Esophagus squamous epithelium (tissue), 4 donors: ENCODE data around the gene HERC2.

Source experiments
- POLR2A ChIP-seq, 4 donors: fragments of 450-650 bp; IDR thresholded peaks; one replicate each; pipeline ENCODE4 v1.6.1; 2017; ENCODE audit warnings: antibody characterized with exemption in 4 of 4, mild to moderate bottlenecking in 4 of 4, moderate library complexity in 3 of 4
- TF ChIP-seq, protein P1 (sequence below), 6 experiments: fragments of 450-650 bp in 4 of 6; fragments of 200-600 bp in 2 of 6; sonication (generic) in 2 of 6; IDR thresholded peaks; one replicate each; pipeline ENCODE4 v1.5.1; 2016 to 2019; ENCODE audit warnings: antibody characterized with exemption in 6 of 6, mild to moderate bottlenecking in 4 of 6, moderate library complexity in 4 of 6

DNA sequence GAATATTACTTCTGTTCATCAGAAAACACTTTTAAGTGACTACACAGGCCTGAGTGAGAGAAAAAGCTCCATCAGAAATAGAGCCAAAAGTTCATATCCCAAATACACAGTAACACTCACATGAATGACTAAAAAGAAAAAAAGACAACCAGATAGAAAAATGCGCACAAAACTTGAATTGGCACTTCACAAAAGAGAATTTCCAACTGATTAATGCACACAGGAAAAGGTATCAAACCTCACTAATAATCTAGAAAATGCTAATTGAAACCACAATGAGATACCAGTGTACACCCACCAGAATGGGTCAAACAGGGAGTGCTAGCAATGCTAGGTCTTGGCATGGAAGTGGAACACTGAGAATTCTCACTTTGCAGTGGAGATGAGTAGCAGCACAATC is 78.6 kb downstream of the HERC2 start:
- TF ChIP-seq, protein P1, sequence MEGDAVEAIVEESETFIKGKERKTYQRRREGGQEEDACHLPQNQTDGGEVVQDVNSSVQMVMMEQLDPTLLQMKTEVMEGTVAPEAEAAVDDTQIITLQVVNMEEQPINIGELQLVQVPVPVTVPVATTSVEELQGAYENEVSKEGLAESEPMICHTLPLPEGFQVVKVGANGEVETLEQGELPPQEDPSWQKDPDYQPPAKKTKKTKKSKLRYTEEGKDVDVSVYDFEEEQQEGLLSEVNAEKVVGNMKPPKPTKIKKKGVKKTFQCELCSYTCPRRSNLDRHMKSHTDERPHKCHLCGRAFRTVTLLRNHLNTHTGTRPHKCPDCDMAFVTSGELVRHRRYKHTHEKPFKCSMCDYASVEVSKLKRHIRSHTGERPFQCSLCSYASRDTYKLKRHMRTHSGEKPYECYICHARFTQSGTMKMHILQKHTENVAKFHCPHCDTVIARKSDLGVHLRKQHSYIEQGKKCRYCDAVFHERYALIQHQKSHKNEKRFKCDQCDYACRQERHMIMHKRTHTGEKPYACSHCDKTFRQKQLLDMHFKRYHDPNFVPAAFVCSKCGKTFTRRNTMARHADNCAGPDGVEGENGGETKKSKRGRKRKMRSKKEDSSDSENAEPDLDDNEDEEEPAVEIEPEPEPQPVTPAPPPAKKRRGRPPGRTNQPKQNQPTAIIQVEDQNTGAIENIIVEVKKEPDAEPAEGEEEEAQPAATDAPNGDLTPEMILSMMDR (IDR thresholded peaks at IDR 0.05), result no peak
- no peak for TF ChIP-seq POLR2A (IDR thresholded peaks at IDR 0.05)
